Femur (tissue), 1 donor: ENCODE results near the gene SLC25A26.

ENCODE experiments used
- DNase-seq: peaks from one replicate; pipeline ENCODE4 v3.0.0-alpha.2; 2017

The SLC25A26 gene

GRCh38 chr3:66398228-66399025, 177.6 kb downstream of the SLC25A26 start:
- DNase-seq = no peak

- no peak for DNase-seq
Measured at GRCh38 chr3:66399529-66400232, 178.9 kb downstream of the SLC25A26 start.

- DNase-seq = peak; percentile 50
Measured at GRCh38 chr3:66400411-66401156, 179.8 kb downstream of the SLC25A26 start.

GRCh38 chr3:66401157-66401550, 180.4 kb downstream of the SLC25A26 start:
- no peak for DNase-seq

- DNase-seq = peak; percentile 34
Measured at GRCh38 chr3:66401675-66402491, 181.1 kb downstream of the SLC25A26 start.

GRCh38 chr3:66402596-66403290, 181.9 kb downstream of the SLC25A26 start:
- no peak for DNase-seq

- no peak for DNase-seq
Measured at GRCh38 chr3:66403323-66403990, 182.7 kb downstream of the SLC25A26 start.

GRCh38 chr3:66404197-66404596, 183.4 kb downstream of the SLC25A26 start:
- no peak for DNase-seq

- DNase-seq = no peak
Measured at GRCh38 chr3:66404903-66405700, 184.3 kb downstream of the SLC25A26 start.

GRCh38 chr3:66405701-66406091, 184.9 kb downstream of the SLC25A26 start:
- DNase-seq = no peak

GRCh38 chr3:66406163-66406562, 185.4 kb downstream of the SLC25A26 start:
- no peak for DNase-seq

- no peak for DNase-seq
Measured at GRCh38 chr3:66406831-66407610, 186.2 kb downstream of the SLC25A26 start.

GRCh38 chr3:66407611-66408218, 186.9 kb downstream of the SLC25A26 start:
- peak; percentile 77 for DNase-seq

- no peak for DNase-seq
Measured at GRCh38 chr3:66409771-66410754, 189.3 kb downstream of the SLC25A26 start.

- no peak for DNase-seq
Measured at GRCh38 chr3:66410976-66411375, 190.2 kb downstream of the SLC25A26 start.

- no peak for DNase-seq
Measured at GRCh38 chr3:66411474-66411873, 190.7 kb downstream of the SLC25A26 start.

- no peak for DNase-seq
Measured at GRCh38 chr3:66411961-66412887, 191.4 kb downstream of the SLC25A26 start.
